SK-N-MC (cell line): ENCODE measurements around the gene NDUFS8.
"Not testable (repeated sequence)": the region's sequence is repeated elsewhere in the genome, so short reads cannot be mapped to it uniquely, and the experiment has no call there.

Experiments used
- EZH2 ChIP-seq: fragments of 200-600 bp; sonication (generic); IDR thresholded peaks from one replicate; pipeline ENCODE4 v1.6.1; 2017; ENCODE audit warnings: antibody characterized with exemption
- FOXP2 ChIP-seq: optimal IDR thresholded peaks from 2 replicates; pipeline ENCODE3; 2011; ENCODE audit warnings: mild to moderate bottlenecking, moderate library complexity; ENCODE audit not compliant: insufficient read depth; ENCODE audit errors: extremely low read length, control extremely low read depth
- POLR2AphosphoS5 ChIP-seq: IDR thresholded peaks from 2 replicates; pipeline ENCODE4 v1.6.1; 2012; ENCODE audit warnings: mild to moderate bottlenecking, low read depth, low read length, borderline replicate concordance

DNA sequence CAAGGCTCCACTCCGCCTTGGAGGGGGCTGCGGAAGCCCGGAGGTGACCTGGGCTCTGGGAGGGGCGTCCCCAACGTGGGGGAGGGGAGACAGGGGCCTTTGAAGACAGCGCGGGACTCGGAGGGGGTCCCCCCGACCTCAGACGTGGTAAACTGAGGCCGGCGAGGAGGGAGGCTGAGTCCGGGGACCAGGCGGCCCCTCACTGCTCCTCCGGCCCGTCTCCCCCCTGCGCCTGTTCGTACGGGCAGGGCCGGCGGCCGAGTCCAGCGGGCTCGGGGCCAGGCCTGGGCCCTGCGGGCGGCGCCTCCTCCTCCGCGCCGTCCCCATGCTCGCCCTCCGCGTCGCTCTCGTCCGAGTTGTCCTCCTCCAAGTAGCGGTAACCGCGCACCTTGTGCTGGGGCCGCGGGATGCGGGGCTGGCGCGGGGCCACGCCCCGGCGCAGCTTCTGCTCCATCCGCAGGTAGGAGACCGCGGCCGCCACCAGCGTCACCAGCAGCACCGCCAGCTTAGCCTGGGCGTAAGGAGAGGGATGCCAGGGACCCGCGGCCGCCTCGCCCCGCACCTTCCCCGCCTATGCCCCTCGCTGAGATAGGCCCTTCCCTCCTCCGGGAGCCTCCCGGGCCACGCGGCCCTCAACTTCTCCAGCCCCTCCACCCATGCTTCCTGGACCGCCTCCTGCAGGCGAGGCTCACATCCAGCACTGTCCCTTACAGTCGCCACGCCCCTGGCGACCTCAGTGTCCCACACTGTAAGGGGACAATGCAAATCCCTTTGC lies 38.9 kb upstream of the NDUFS8 start:
- not testable (repeated sequence) for TF ChIP-seq EZH2, POLR2AphosphoS5, FOXP2
